Tibial nerve (tissue), 3 donors: Measurements from ENCODE around the gene CYP46A1.

Experiments
- POLR2A ChIP-seq, 2 donors: fragments of 450-650 bp; IDR thresholded peaks; one replicate each; pipeline ENCODE4 v1.6.1; 2017; ENCODE audit warnings: antibody characterized with exemption in 2 of 2, mild to moderate bottlenecking in 2 of 2, moderate library complexity in 2 of 2
- TF ChIP-seq, protein P1 (sequence below), 5 experiments: fragments of 200-600 bp in 3 of 5; fragments of 450-650 bp in 2 of 5; sonication (generic) in 3 of 5; IDR thresholded peaks; one replicate each; pipeline ENCODE4 v1.5.1; 2016 to 2019; ENCODE audit warnings: antibody characterized with exemption in 5 of 5, mild to moderate bottlenecking in 3 of 5, moderate library complexity in 2 of 5

- TF ChIP-seq, protein P1, sequence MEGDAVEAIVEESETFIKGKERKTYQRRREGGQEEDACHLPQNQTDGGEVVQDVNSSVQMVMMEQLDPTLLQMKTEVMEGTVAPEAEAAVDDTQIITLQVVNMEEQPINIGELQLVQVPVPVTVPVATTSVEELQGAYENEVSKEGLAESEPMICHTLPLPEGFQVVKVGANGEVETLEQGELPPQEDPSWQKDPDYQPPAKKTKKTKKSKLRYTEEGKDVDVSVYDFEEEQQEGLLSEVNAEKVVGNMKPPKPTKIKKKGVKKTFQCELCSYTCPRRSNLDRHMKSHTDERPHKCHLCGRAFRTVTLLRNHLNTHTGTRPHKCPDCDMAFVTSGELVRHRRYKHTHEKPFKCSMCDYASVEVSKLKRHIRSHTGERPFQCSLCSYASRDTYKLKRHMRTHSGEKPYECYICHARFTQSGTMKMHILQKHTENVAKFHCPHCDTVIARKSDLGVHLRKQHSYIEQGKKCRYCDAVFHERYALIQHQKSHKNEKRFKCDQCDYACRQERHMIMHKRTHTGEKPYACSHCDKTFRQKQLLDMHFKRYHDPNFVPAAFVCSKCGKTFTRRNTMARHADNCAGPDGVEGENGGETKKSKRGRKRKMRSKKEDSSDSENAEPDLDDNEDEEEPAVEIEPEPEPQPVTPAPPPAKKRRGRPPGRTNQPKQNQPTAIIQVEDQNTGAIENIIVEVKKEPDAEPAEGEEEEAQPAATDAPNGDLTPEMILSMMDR (IDR thresholded peaks at IDR 0.05): no peak
- TF ChIP-seq POLR2A (IDR thresholded peaks at IDR 0.05): no peak
Measured at GRCh38 chr14:99677231-99678140, 6.6 kb upstream of the CYP46A1 start.
